ENCODE data around the gene MFN1. TPM values are rescaled to one million over a fixed set of nuclear protein-coding genes. Genes with fewer than 3 reads are reported as not detected.

The MFN1 gene
- total and polyA plus RNA-seq, 2 of the 13 experiments (the other 11 are each of a cell fraction or from before 2014, with no cell fraction given): 25.2 to 37.5 TPM

- TF ChIP-seq PRDM10 (CRISPR knock-in tag; IDR thresholded peaks at IDR 0.05; ENCODE audit: low read depth) (peak; percentile 98), ZNF589 (CRISPR knock-in tag; conservative IDR thresholded peaks at IDR 0.05) (peak; percentile 46), ZBTB1 (CRISPR knock-in tag; IDR thresholded peaks at IDR 0.05; ENCODE audit: borderline replicate concordance) (no peak; the same call in 1 of the 2 replicates), HIC2 (CRISPR knock-in tag; IDR thresholded peaks at IDR 0.05; ENCODE audit: low read depth) (no peak), ZNF563 (CRISPR knock-in tag; IDR thresholded peaks at IDR 0.05) (peak; percentile 66; the same call in 1 of the 2 replicates), SRF (IDR thresholded peaks at IDR 0.05; ENCODE audit: low read depth, low read length) (no peak), HNRNPLL (IDR thresholded peaks at IDR 0.05; ENCODE audit: low read depth, low read length, poor library complexity, severe bottlenecking) (peak; percentile 59), MAFG (CRISPR knock-in tag; IDR thresholded peaks at IDR 0.05) (no peak), ZBTB43 (CRISPR knock-in tag; conservative IDR thresholded peaks at IDR 0.05) (peak; percentile 58), IRF2 (CRISPR knock-in tag; IDR thresholded peaks at IDR 0.05) (0 out of 2 replicates have a peak, but pooled peaks have one; percentile 21), FOSL1 (CRISPR knock-in tag; IDR thresholded peaks at IDR 0.05; ENCODE audit: borderline replicate concordance) (peak; percentile 22; the same call in 1 of the 2 replicates)
- TF ChIP-seq, protein P1, sequence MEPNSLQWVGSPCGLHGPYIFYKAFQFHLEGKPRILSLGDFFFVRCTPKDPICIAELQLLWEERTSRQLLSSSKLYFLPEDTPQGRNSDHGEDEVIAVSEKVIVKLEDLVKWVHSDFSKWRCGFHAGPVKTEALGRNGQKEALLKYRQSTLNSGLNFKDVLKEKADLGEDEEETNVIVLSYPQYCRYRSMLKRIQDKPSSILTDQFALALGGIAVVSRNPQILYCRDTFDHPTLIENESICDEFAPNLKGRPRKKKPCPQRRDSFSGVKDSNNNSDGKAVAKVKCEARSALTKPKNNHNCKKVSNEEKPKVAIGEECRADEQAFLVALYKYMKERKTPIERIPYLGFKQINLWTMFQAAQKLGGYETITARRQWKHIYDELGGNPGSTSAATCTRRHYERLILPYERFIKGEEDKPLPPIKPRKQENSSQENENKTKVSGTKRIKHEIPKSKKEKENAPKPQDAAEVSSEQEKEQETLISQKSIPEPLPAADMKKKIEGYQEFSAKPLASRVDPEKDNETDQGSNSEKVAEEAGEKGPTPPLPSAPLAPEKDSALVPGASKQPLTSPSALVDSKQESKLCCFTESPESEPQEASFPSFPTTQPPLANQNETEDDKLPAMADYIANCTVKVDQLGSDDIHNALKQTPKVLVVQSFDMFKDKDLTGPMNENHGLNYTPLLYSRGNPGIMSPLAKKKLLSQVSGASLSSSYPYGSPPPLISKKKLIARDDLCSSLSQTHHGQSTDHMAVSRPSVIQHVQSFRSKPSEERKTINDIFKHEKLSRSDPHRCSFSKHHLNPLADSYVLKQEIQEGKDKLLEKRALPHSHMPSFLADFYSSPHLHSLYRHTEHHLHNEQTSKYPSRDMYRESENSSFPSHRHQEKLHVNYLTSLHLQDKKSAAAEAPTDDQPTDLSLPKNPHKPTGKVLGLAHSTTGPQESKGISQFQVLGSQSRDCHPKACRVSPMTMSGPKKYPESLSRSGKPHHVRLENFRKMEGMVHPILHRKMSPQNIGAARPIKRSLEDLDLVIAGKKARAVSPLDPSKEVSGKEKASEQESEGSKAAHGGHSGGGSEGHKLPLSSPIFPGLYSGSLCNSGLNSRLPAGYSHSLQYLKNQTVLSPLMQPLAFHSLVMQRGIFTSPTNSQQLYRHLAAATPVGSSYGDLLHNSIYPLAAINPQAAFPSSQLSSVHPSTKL (CRISPR knock-in tag; IDR thresholded peaks at IDR 0.05): no peak
- TF ChIP-seq, protein P2, sequence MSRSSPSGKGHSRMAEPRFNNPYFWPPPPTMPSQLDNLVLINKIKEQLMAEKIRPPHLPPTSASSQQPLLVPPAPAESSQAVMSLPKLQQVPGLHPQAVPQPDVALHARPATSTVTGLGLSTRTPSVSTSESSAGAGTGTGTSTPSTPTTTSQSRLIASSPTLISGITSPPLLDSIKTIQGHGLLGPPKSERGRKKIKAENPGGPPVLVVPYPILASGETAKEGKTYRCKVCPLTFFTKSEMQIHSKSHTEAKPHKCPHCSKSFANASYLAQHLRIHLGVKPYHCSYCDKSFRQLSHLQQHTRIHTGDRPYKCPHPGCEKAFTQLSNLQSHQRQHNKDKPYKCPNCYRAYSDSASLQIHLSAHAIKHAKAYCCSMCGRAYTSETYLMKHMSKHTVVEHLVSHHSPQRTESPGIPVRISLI (CRISPR knock-in tag; IDR thresholded peaks at IDR 0.05; ENCODE audit: borderline replicate concordance): peak; percentile 39; the same call in 1 of the 2 replicates
Measured at GRCh38 chr3:179322286-179323196, 25.0 kb upstream of the MFN1 start, which contains the start of gene ZNF639 (continued).
